HG02840 (cell line): ENCODE results near the gene SEC31B.

Experiments
- ATAC-seq: cut with Tn5 transposase; IDR thresholded peaks from one replicate; pipeline ENCODE4 v1.9.1; 2021; ENCODE audit warnings: mild to moderate bottlenecking, moderate library complexity, moderate number of reproducible peaks; ENCODE audit not compliant: unreplicated experiment, low FRiP score

SEC31B gene

GRCh38 chr10:100501423-100501822 is 18.2 kb downstream of the SEC31B start:
- no peak for ATAC-seq

- ATAC-seq: no peak
These were observed 21.6 kb downstream of the SEC31B start for GRCh38 chr10:100498059-100498458.

GRCh38 chr10:100496567-100496966 is 23.1 kb downstream of the SEC31B start:
- ATAC-seq: no peak

GRCh38 chr10:100490531-100490930 is 29.1 kb downstream of the SEC31B start:
- ATAC-seq: no peak

GRCh38 chr10:100489396-100489795 is 30.3 kb downstream of the SEC31B start:
- no peak for ATAC-seq

DNA sequence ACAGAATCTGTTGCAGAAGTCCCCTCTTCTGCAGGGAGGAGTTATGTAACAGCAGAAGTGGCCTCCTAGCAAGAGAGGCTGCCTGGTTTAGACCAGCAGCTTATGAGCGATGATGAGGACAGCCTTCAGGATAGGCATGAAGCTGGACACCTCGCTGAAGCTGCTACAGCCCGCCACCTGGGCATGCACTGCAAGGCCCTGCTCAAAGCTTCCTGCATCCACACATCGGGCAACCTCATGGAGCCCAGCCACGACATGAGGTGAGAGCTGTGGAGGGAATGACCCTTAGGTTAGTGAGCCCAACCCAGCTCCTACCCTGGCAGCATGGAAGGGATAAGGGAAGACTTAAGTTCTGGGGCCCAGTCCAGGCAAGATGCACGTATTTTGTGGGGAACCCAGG is 32.1 kb downstream of the SEC31B start:
- ATAC-seq: no peak

GRCh38 chr10:100485801-100486495 is 33.7 kb downstream of the SEC31B start:
- ATAC-seq: no peak

GRCh38 chr10:100485366-100485765 is 34.3 kb downstream of the SEC31B start:
- no peak for ATAC-seq

- no peak for ATAC-seq
These were observed 35.6 kb downstream of the SEC31B start for GRCh38 chr10:100483876-100484666.

- no peak for ATAC-seq
These were observed 36.9 kb downstream of the SEC31B start for GRCh38 chr10:100482834-100483185.

DNA sequence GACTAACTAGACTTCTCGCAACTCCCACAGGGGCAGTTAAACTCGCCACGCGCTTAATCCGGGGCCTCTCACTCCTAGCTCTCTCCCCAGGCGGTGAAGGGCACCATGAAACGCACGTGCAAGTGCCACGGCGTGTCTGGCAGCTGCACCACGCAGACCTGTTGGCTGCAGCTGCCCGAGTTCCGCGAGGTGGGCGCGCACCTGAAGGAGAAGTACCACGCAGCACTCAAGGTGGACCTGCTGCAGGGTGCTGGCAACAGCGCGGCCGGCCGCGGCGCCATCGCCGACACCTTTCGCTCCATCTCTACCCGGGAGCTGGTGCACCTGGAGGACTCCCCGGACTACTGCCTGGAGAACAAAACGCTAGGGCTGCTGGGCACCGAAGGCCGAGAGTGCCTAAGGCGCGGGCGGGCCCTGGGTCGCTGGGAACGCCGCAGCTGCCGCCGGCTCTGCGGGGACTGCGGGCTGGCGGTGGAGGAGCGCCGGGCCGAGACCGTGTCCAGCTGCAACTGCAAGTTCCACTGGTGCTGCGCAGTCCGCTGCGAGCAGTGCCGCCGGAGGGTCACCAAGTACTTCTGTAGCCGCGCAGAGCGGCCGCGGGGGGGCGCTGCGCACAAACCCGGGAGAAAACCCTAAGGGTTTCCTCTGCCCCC is 37.4 kb downstream of the SEC31B start:
- ATAC-seq: no peak

DNA sequence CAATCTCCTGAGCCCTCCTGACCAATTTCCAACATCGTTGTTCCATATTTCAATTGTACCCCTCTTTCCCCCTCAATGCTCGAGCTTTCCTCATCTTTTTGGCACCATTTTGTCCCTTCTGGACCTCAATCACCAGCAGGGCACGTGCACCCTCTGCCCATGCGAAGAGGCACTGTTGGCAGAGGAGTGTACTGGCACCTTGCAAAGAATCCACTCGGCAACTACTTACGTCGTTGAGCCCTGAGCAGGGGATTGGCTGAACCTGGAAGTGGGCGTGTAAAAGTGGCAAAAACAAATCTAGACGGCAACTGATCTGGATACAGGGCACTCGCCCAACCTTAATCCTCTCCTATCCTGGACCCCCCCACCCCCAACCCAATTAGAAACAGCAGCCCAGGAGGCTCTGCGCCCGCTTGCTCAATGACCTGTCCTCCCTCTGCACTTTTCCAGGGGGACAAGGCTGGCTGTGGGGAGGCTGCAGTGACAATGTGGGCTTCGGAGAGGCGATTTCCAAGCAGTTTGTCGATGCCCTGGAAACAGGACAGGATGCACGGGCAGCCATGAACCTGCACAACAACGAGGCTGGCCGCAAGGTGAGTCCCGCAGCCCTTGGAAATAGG is 38.1 kb downstream of the SEC31B start:
- peak; percentile 83 for ATAC-seq

DNA sequence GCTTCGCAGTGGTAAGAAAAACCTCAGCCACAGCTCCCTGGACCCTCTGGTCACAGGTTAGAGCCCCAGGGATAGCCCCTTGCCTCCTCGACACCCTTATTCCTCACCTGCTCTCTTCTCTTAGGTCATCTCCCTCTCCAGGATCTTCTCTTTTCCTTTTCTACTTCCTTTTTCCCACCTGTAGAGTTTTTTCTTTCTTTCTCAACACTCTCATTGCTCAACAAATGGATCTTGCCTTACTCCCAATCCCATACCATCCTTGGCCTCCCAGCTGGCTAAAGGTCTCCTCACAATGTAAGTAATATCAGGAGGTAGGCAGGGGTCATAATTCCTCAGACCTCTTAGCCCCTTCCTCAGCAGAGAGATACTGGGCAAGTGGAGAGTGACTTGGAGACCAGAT is 39.7 kb downstream of the SEC31B start:
- ATAC-seq: no peak

DNA sequence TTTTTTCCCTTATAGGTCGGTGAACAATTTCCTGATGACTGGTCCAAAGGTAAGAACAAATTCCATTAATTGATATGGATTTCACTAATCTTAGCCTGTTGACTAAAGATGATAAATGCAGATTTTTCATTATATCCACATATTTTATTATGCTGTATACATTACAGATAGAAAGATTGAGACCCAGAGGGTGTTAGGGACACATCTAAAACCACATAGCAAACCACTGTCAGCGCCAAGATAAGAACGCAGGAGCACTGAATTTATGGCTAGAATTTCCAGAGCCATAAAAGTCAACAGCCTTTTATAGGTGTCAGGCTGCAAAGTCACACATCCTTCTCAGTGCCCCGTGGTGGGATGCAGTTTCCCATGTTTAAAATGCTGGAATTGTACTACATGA is 40.6 kb downstream of the SEC31B start:
- no peak for ATAC-seq

GRCh38 chr10:100477970-100478369 is 41.7 kb downstream of the SEC31B start:
- ATAC-seq: no peak

- ATAC-seq: no peak
These were observed 49.3 kb downstream of the SEC31B start for GRCh38 chr10:100470367-100470766.

- ATAC-seq: no peak
These were observed 49.9 kb downstream of the SEC31B start for GRCh38 chr10:100469756-100470155.

DNA sequence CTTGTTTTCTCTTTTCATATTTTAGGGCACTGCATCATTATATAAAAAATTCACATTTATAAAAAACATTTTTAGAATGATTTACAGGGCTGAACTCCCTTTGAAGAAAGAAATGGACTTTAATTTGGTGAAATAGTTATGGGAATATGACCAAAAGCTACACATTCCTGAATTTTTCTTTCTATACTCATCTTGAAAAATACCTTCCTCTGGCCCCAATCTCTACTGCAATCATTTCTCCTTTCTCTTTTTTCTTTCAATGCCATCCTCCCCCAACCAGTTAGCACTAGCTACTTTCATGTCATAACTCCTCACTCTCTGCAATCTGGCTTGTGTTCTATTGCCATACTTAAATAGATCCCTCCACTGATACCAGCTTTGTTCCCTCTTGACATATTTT is 50.7 kb downstream of the SEC31B start:
- no peak for ATAC-seq

- no peak for ATAC-seq
These were observed 51.3 kb downstream of the SEC31B start for GRCh38 chr10:100468322-100468721.

- no peak for ATAC-seq
These were observed 57.0 kb downstream of the SEC31B start, which contains the start of gene WNT8B for GRCh38 chr10:100462709-100463108. WNT8B (plus strand) TSS chr10:100463009; CDS start chr10:100463169, 160 bp downstream.

- no peak for ATAC-seq
These were observed 70.7 kb downstream of the SEC31B start for GRCh38 chr10:100448951-100449350.
